ENCODE measurements around the gene CADM1. TPM values are rescaled to one million over a fixed set of nuclear protein-coding genes. Genes with fewer than 3 reads are reported as not detected.

The CADM1 gene
- total RNA-seq, 2 experiments from 2014 or later: 59.7 to 89.7 TPM

DNA sequence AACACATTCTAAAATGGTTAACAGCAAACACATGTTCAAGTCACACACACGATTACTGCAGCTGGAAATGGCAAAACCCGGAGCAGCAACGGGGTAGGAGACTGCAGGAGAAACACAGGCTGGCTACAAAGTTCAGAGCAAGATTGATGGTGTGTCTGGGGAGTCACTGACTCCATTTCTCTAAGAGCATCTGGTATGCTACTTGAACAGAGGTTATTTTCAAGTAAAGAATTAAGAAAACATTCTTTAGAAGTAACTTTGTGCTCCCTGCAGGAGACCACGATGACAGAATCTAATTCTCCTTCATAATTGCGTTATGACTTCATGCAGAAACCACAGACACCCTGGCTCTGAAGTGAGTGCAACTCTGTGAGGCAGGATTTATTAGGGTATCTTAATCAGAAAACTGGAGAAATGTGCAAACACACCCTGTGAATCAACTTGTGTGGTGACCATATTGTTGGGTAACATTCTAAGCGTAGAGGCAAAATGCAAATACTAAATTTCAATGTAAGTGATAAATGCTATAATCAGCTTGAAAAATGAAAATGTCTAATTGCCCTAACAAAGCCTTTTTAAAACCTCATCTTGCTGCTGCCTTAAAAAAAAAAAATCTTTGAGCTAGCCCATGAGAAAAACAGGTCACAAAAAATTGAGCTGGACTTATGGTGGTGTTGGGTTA lies 303.0 kb downstream of the CADM1 start:
- POLR2A ChIA-PET: interaction anchor here (0.8 to 1.5 kb wide), 4 partner anchors 13 to 81 kb away, joined by 3 to 4 read pairs (median 4); no protein-coding TSS in a partner anchor
- H3K27ac ChIP-seq (ENCODE audit: low read depth, low read length, poor library complexity, severe bottlenecking): no peak overlapping the region
- DNase-seq (ENCODE audit: low spot score): no peak
- H3K4me3 ChIP-seq (ENCODE audit: low read depth, low read length, poor library complexity, severe bottlenecking): no peak overlapping the region
- no peaks in the 10 kb centered on the region for H4K20me1 ChIP-seq (ENCODE audit: insufficient read depth, low read length)
- no peaks in the 10 kb centered on the region for H3K36me3 ChIP-seq (ENCODE audit: insufficient read depth, low read length)
- TF ChIP-seq, protein P1, sequence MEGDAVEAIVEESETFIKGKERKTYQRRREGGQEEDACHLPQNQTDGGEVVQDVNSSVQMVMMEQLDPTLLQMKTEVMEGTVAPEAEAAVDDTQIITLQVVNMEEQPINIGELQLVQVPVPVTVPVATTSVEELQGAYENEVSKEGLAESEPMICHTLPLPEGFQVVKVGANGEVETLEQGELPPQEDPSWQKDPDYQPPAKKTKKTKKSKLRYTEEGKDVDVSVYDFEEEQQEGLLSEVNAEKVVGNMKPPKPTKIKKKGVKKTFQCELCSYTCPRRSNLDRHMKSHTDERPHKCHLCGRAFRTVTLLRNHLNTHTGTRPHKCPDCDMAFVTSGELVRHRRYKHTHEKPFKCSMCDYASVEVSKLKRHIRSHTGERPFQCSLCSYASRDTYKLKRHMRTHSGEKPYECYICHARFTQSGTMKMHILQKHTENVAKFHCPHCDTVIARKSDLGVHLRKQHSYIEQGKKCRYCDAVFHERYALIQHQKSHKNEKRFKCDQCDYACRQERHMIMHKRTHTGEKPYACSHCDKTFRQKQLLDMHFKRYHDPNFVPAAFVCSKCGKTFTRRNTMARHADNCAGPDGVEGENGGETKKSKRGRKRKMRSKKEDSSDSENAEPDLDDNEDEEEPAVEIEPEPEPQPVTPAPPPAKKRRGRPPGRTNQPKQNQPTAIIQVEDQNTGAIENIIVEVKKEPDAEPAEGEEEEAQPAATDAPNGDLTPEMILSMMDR (conservative IDR thresholded peaks at IDR 0.05; ENCODE audit: low read length): no peak
- no peak for TF ChIP-seq EZH2phosphoT487 (IDR thresholded peaks at IDR 0.05; ENCODE audit: borderline replicate concordance, low read depth, low read length)
- BruUV-seq (replicated peaks): no TSS peak
- intact Hi-C loops (cut with micrococcal nuclease; ENCODE audit: unreplicated experiment): no loop called here
- CTCF ChIA-PET (ENCODE audit: unreplicated experiment): no interaction called here
- H3K9me3 ChIP-seq (ENCODE audit: low read length): no peaks in the 10 kb centered on the region
- no peak overlapping the region for H2AFZ ChIP-seq (ENCODE audit: low read length)
- H3K9me2 ChIP-seq (ENCODE audit: insufficient read depth, low read length): no peaks in the 10 kb centered on the region
- H3K4me2 ChIP-seq (ENCODE audit: low read length): no peak overlapping the region
- H3K79me2 ChIP-seq (ENCODE audit: insufficient read depth, low read depth, low read length): no peaks in the 10 kb centered on the region
- H3K4me1 ChIP-seq (ENCODE audit: insufficient read depth, low read length, poor library complexity, severe bottlenecking): no peaks in the 10 kb centered on the region

DNA sequence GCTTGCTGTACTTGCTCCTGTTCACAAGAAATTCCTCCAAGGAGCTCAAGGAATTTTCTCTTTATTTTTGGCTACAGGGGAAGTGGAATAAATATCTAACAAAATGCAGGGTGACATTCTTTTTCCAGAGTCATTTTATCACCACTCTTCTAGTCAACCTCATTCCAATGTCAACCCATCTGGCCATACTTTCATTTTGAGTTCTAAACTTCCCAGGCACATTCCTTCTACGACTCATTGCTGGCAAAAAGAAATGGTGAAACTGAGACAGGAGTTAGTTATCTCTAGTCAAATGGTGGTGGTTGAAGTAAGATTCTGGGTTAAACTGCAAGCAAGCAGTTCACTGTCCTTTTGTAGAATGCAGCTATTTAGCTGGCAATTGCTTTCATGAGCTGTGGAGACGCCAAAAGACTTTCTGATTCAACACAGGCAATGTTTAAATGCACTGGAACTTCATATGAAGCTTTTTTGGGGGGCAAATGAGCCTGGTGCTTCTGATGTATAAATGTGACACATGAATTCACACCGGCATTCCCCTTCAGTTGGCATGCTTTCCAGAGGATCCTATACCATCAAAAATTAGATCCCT lies 304.6 kb downstream of the CADM1 start:
- CTCF ChIA-PET (ENCODE audit: unreplicated experiment): no interaction called here

More for the DNA sequence above, 304.6 kb downstream of the CADM1 start:
- Histone ChIP-seq H3K27ac (ENCODE audit: low read depth, low read length, poor library complexity, severe bottlenecking) (no peak overlapping the region), H2AFZ (ENCODE audit: low read length) (no peak overlapping the region), H3K9me3 (ENCODE audit: low read length) (no peaks in the 10 kb centered on the region), H3K4me1 (ENCODE audit: insufficient read depth, low read length, poor library complexity, severe bottlenecking) (peaks cover 5% of the 10 kb centered on the region), H3K36me3 (ENCODE audit: insufficient read depth, low read length) (no peaks in the 10 kb centered on the region), H3K4me3 (ENCODE audit: low read depth, low read length, poor library complexity, severe bottlenecking) (no peak overlapping the region), H3K9me2 (ENCODE audit: insufficient read depth, low read length) (no peaks in the 10 kb centered on the region), H3K79me2 (ENCODE audit: insufficient read depth, low read depth, low read length) (no peaks in the 10 kb centered on the region), H3K4me2 (ENCODE audit: low read length) (no peak overlapping the region), H4K20me1 (ENCODE audit: insufficient read depth, low read length) (no peaks in the 10 kb centered on the region)
- no peak for DNase-seq (ENCODE audit: low spot score)
- TF ChIP-seq, protein P1 (conservative IDR thresholded peaks at IDR 0.05; ENCODE audit: low read length): no peak
- no peak for TF ChIP-seq EZH2phosphoT487 (IDR thresholded peaks at IDR 0.05; ENCODE audit: borderline replicate concordance, low read depth, low read length)
- POLR2A ChIA-PET: interaction anchor here (0.9 kb wide), 1 partner anchor 76 kb away, joined by 3 read pairs; no protein-coding TSS in a partner anchor
- intact Hi-C loops (cut with micrococcal nuclease; ENCODE audit: unreplicated experiment): no loop called here
- BruUV-seq (replicated peaks): no TSS peak
